Loucy (cell line): Measurements from ENCODE around the gene HOXD4.

ENCODE experiments used
- EZH2phosphoT487 ChIP-seq: fragments of 200-600 bp; IDR thresholded peaks from 2 replicates; pipeline ENCODE4 v1.6.1; 2018; ENCODE audit warnings: antibody characterized with exemption, mild to moderate bottlenecking, moderate library complexity, borderline replicate concordance
- TF ChIP-seq, protein P1 (sequence below): fragments of 200-600 bp; sonication (generic); conservative IDR thresholded peaks from 2 replicates; pipeline ENCODE4 v1.5.1; 2014; ENCODE audit warnings: mild to moderate bottlenecking, antibody characterized with exemption, low read length

DNA sequence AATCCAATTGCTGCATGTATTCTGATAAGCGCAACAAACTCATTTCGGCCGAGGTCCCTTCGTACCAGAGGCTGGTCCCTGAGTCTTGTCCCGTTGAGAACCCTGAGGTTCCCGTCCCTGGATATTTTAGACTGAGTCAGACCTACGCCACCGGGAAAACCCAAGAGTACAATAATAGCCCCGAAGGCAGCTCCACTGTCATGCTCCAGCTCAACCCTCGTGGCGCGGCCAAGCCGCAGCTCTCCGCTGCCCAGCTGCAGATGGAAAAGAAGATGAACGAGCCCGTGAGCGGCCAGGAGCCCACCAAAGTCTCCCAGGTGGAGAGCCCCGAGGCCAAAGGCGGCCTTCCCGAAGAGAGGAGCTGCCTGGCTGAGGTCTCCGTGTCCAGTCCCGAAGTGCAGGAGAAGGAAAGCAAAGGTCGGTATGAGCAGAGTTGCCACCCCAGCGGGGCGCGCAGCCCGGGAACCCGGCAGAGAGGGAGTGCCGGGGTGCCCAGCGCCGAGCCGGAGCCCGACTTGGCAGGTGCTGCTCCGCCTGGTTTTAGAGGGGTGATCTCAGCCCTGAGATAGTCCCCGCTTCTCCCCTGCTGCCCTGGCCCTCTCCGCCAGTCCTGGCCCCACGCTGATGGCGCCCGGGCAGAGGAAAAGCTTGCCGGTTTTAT, 34.1 kb upstream of the HOXD4 start:
- TF ChIP-seq, protein P1, sequence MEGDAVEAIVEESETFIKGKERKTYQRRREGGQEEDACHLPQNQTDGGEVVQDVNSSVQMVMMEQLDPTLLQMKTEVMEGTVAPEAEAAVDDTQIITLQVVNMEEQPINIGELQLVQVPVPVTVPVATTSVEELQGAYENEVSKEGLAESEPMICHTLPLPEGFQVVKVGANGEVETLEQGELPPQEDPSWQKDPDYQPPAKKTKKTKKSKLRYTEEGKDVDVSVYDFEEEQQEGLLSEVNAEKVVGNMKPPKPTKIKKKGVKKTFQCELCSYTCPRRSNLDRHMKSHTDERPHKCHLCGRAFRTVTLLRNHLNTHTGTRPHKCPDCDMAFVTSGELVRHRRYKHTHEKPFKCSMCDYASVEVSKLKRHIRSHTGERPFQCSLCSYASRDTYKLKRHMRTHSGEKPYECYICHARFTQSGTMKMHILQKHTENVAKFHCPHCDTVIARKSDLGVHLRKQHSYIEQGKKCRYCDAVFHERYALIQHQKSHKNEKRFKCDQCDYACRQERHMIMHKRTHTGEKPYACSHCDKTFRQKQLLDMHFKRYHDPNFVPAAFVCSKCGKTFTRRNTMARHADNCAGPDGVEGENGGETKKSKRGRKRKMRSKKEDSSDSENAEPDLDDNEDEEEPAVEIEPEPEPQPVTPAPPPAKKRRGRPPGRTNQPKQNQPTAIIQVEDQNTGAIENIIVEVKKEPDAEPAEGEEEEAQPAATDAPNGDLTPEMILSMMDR, result no peak
- no peak for TF ChIP-seq EZH2phosphoT487
